Astrocyte of the cerebellum (primary cell): ENCODE measurements around the gene ADAMTS17.
A peak's percentile ranks its signal among the peaks of the same experiment; 100 is the strongest.

Experiments used
- DNase-seq: peaks from one replicate; pipeline ENCODE4 v3.0.0-alpha.2; 2011; ENCODE audit warnings: low read depth
- H3K4me3 ChIP-seq: 2 replicates; pipeline ENCODE4 v1.5.1; 2011; ENCODE audit warnings: mild to moderate bottlenecking, low read depth, low read length, moderate library complexity
- in situ Hi-C: cut with HindIII; loops from 2 replicates; pipeline ENCODE4 v1.10.0; 2017; ENCODE audit warnings: low sequenced_read_pairs
- TF ChIP-seq, protein P1 (sequence below): IDR thresholded peaks from 2 replicates; pipeline ENCODE4 v1.5.1; 2012; ENCODE audit warnings: low read length, low read depth, moderate library complexity, mild to moderate bottlenecking; ENCODE audit errors: missing control alignments

ADAMTS17 gene

DNA sequence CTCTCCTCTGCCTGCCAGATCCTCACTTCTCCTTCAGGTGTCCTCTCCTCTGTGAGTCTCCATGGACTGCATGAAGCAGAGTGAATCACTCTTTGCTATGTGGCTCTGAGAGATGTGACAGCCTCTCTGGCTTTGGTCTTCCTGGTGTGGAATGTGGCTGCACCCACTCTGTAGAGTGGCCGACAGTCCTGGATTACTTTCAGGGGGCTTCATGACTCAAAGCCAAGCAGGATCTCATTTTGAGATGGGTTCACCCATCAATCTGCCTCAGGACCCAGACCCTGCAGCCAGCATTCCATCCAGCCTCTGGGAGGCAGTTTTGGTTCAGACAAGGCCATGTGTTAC lies 386.6 kb downstream of the ADAMTS17 start:
- in situ Hi-C loops, result no loop called here
- no peak for DNase-seq
- H3K4me3 ChIP-seq, result no peak overlapping the region
- TF ChIP-seq, protein P1, sequence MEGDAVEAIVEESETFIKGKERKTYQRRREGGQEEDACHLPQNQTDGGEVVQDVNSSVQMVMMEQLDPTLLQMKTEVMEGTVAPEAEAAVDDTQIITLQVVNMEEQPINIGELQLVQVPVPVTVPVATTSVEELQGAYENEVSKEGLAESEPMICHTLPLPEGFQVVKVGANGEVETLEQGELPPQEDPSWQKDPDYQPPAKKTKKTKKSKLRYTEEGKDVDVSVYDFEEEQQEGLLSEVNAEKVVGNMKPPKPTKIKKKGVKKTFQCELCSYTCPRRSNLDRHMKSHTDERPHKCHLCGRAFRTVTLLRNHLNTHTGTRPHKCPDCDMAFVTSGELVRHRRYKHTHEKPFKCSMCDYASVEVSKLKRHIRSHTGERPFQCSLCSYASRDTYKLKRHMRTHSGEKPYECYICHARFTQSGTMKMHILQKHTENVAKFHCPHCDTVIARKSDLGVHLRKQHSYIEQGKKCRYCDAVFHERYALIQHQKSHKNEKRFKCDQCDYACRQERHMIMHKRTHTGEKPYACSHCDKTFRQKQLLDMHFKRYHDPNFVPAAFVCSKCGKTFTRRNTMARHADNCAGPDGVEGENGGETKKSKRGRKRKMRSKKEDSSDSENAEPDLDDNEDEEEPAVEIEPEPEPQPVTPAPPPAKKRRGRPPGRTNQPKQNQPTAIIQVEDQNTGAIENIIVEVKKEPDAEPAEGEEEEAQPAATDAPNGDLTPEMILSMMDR, result no peak

DNA sequence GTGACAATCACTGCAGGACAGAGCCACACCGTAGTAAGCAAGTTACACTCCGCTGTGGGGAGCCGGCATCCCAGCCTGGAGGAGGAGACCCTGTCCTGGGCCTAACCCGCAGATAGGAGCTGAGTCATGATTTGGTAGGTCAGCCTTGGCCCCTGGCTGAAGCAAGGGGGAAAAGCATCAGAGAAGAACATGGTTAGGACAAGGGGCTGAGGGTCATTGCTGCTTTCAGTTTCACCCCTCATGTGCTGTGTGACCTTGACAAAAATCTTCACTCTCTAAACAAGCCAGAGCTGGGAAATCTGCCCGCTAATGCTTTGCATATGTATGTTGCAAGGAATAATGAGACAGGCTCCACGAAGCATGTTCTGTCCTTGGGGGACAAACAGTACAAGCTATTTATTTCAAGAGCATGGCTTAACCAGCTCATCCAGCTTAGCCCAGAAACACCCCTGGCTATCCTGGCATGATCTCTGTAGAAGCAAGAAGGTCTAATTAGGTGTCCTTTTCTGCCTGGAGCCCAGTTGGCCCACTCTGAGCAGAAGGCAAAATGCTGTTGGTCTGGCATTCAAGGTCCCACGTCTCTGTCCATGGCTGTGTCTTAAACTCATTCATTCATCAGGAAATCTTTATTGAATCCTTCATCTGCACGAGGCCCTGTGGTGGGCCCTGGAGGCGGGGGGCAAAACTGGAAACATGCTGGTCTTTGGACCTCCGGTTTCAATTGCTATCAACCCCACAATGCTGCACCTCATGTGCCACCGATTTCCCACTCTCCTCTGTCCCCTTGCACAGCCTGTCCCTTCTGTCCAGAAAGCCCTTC lies 387.2 kb downstream of the ADAMTS17 start:
- in situ Hi-C loops, result no loop called here
- TF ChIP-seq, protein P1, result no peak
- H3K4me3 ChIP-seq, result no peak overlapping the region
- no peak for DNase-seq

DNA sequence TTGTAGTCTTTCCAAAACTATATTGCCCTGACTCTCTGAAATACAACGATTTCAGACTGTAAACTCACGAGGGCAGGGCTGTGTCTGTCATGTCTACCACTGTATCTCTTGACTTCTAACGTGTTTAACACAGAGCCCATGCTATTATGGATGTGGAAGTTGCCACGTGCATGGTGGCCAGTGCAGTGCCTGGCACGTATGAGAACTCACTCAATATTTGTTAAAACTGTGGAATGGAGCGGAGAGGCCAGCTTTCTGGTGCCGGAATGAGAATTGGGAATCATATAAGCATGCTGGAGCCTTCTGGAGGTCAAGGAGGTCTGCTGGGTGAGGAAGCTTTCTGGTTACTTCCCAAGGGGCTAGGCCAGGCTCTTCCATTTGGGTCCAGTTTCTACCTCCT lies 387.9 kb downstream of the ADAMTS17 start:
- TF ChIP-seq, protein P1, result no peak
- no peak overlapping the region for H3K4me3 ChIP-seq
- DNase-seq, result no peak
- in situ Hi-C loops, result no loop called here

DNA sequence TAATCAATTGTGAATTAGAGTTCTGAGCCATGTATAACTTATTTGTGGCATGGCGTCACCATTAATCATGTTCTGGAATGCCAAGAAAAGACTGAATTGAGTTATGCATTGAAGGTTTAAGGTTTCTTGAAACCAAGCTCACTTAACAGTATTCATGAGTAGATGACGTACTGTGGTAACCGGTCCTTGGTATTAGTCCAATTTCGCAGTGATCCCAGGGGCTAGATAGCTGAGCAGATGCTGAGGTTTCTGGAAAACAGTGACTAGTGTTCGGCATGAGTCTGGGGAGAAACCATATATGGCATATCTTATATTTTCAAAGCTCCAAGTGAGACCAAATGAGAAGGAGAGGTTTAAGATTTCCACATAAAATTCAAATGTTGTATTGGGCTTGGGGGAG lies 390.3 kb downstream of the ADAMTS17 start:
- peak; percentile 42 for DNase-seq
- H3K4me3 ChIP-seq, result no peak overlapping the region
- in situ Hi-C loops, result no loop called here
- TF ChIP-seq, protein P1, result no peak

DNA sequence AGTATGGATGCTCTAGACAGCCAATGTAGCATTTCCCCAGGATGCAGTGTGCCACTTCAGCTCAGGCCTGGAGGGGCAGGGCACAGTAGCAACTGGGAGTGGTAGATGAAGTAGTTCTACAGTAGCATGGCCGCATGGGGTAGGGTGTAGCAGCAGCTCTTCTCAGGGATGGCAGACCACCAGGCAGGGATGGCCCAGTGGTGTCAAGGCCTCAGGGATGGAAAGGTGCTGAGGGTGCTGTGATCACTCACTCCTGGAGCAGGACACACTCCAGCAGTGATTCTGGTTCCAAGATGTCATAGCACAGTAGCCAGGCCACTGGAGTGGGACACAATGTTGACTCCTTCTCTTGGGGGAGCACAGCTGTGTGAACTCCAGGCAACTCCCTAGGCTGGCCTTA lies 397.6 kb downstream of the ADAMTS17 start:
- H3K4me3 ChIP-seq, result no peak overlapping the region
- TF ChIP-seq, protein P1, result no peak
- in situ Hi-C loops, result no loop called here
- no peak for DNase-seq

DNA sequence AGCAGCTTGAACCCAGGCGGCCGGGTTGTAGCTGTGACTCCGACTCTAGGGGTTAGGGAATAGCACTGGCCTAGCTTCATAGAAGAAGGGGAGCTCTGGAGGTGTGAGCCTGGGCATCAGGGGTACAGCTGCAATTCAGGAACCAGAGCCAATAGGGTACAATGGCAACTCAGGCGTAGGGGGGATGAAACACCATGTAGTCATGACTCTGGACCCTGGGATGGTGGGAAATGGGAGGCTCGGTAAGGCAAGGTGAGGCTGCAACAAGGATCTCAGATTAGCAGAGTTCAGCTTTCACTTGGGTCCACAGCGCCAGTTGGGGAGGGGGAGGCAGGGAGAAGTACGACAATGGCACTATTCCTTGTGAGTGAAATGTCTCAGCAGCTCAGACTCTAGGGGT lies 398.3 kb downstream of the ADAMTS17 start:
- no peak overlapping the region for H3K4me3 ChIP-seq
- DNase-seq, result no peak
- TF ChIP-seq, protein P1, result no peak
- in situ Hi-C loops, result no loop called here
